ENCODE results near the gene GALNT10.

The GALNT10 gene

DNA sequence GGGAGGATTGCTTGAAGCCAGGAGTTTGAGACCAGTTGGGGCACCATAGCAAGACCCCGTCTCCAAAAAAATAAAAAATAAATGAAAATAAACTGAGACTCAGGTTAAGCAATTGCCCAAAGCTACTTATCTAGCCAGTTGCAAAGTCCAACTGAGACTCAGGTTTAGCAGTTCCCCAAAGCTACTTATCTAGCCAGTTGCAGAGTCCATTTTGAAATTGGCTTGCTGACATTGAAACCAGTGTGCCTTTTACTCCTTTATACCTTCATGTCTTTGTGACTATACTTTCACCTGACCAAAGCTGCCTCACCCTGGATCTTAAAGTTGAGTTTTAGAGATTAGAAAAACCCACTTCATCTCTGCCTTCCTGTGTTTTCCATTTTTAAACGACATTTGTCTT is 66.5 kb downstream of the GALNT10 start:
- ATAC-seq: no peak
- TF ChIP-seq ZNF565 (CRISPR knock-in tag; conservative IDR thresholded peaks at IDR 0.05; ENCODE audit: low read depth): no peak
- TF ChIP-seq TOX (CRISPR knock-in tag; IDR thresholded peaks at IDR 0.05; ENCODE audit: borderline replicate concordance): no peak
- TF ChIP-seq ZNF70 (CRISPR knock-in tag; IDR thresholded peaks at IDR 0.05): no peak

DNA sequence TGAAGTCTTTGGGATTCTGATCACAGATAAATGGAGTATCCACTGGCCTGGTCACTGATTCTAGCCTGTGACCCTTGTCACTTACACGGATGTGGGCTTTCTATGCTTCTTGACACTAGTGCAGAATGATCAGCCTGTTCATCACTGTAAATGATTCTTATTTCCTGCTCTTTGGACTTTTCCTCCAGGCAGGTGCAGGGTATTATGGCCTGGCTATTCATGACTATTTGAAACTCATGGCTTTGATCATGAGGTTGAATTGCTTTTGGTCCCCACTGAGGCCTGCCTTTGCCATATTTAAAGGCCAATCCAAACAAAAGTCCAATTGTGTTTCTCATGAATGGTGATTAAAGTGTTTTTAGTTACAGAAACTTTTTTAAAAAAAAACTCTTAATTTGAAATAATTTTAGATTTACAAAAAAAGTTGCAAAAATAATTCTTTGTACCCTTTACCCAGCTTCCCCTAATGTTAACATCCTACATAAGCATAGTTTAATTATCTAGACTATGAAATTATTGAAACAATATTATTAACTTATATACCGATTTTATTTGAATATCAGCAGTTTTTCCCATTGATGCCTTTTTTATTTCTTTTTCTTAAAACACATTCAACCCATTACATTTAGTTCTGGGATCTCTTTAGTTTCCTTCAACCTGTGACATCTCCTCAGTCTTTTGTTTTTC is 68.1 kb downstream of the GALNT10 start:
- no peak for ATAC-seq
- TF ChIP-seq, protein P1, sequence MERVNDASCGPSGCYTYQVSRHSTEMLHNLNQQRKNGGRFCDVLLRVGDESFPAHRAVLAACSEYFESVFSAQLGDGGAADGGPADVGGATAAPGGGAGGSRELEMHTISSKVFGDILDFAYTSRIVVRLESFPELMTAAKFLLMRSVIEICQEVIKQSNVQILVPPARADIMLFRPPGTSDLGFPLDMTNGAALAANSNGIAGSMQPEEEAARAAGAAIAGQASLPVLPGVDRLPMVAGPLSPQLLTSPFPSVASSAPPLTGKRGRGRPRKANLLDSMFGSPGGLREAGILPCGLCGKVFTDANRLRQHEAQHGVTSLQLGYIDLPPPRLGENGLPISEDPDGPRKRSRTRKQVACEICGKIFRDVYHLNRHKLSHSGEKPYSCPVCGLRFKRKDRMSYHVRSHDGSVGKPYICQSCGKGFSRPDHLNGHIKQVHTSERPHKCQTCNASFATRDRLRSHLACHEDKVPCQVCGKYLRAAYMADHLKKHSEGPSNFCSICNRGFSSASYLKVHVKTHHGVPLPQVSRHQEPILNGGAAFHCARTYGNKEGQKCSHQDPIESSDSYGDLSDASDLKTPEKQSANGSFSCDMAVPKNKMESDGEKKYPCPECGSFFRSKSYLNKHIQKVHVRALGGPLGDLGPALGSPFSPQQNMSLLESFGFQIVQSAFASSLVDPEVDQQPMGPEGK (CRISPR knock-in tag; IDR thresholded peaks at IDR 0.05; ENCODE audit: borderline replicate concordance): no peak
- TF ChIP-seq BACH2 (CRISPR knock-in tag; IDR thresholded peaks at IDR 0.05; ENCODE audit: borderline replicate concordance) (no peak), ZNF565 (CRISPR knock-in tag; conservative IDR thresholded peaks at IDR 0.05; ENCODE audit: low read depth) (no peak), ZC3H10 (CRISPR knock-in tag; IDR thresholded peaks at IDR 0.05) (no peak), ARNTL (CRISPR knock-in tag; IDR thresholded peaks at IDR 0.05; ENCODE audit: borderline replicate concordance, low read depth) (no peak), ESRRG (CRISPR knock-in tag; IDR thresholded peaks at IDR 0.05) (no peak), ZNF8 (CRISPR knock-in tag; IDR thresholded peaks at IDR 0.05) (no peak), ZFP30 (CRISPR knock-in tag; IDR thresholded peaks at IDR 0.05) (no peak), TOX (CRISPR knock-in tag; IDR thresholded peaks at IDR 0.05; ENCODE audit: borderline replicate concordance) (no peak), ZFP3 (CRISPR knock-in tag; IDR thresholded peaks at IDR 0.05) (no peak), RARB (CRISPR knock-in tag; IDR thresholded peaks at IDR 0.05) (no peak), TCF4 (CRISPR knock-in tag; IDR thresholded peaks at IDR 0.05; ENCODE audit: borderline replicate concordance) (no peak), PPARA (CRISPR knock-in tag; IDR thresholded peaks at IDR 0.05; ENCODE audit: borderline replicate concordance) (no peak)
- TF ChIP-seq, protein P2, sequence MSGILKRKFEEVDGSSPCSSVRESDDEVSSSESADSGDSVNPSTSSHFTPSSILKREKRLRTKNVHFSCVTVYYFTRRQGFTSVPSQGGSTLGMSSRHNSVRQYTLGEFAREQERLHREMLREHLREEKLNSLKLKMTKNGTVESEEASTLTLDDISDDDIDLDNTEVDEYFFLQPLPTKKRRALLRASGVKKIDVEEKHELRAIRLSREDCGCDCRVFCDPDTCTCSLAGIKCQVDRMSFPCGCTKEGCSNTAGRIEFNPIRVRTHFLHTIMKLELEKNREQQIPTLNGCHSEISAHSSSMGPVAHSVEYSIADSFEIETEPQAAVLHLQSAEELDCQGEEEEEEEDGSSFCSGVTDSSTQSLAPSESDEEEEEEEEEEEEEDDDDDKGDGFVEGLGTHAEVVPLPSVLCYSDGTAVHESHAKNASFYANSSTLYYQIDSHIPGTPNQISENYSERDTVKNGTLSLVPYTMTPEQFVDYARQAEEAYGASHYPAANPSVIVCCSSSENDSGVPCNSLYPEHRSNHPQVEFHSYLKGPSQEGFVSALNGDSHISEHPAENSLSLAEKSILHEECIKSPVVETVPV (CRISPR knock-in tag; IDR thresholded peaks at IDR 0.05): no peak
- TF ChIP-seq, protein P3, sequence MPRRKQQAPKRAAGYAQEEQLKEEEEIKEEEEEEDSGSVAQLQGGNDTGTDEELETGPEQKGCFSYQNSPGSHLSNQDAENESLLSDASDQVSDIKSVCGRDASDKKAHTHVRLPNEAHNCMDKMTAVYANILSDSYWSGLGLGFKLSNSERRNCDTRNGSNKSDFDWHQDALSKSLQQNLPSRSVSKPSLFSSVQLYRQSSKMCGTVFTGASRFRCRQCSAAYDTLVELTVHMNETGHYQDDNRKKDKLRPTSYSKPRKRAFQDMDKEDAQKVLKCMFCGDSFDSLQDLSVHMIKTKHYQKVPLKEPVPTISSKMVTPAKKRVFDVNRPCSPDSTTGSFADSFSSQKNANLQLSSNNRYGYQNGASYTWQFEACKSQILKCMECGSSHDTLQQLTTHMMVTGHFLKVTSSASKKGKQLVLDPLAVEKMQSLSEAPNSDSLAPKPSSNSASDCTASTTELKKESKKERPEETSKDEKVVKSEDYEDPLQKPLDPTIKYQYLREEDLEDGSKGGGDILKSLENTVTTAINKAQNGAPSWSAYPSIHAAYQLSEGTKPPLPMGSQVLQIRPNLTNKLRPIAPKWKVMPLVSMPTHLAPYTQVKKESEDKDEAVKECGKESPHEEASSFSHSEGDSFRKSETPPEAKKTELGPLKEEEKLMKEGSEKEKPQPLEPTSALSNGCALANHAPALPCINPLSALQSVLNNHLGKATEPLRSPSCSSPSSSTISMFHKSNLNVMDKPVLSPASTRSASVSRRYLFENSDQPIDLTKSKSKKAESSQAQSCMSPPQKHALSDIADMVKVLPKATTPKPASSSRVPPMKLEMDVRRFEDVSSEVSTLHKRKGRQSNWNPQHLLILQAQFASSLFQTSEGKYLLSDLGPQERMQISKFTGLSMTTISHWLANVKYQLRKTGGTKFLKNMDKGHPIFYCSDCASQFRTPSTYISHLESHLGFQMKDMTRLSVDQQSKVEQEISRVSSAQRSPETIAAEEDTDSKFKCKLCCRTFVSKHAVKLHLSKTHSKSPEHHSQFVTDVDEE (CRISPR knock-in tag; IDR thresholded peaks at IDR 0.05): no peak
- TF ChIP-seq, protein P4, sequence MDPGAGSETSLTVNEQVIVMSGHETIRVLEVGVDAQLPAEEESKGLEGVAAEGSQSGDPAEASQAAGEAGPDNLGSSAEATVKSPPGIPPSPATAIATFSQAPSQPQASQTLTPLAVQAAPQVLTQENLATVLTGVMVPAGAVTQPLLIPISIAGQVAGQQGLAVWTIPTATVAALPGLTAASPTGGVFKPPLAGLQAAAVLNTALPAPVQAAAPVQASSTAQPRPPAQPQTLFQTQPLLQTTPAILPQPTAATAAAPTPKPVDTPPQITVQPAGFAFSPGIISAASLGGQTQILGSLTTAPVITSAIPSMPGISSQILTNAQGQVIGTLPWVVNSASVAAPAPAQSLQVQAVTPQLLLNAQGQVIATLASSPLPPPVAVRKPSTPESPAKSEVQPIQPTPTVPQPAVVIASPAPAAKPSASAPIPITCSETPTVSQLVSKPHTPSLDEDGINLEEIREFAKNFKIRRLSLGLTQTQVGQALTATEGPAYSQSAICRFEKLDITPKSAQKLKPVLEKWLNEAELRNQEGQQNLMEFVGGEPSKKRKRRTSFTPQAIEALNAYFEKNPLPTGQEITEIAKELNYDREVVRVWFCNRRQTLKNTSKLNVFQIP (CRISPR knock-in tag; IDR thresholded peaks at IDR 0.05; ENCODE audit: borderline replicate concordance, low read depth): no peak
- TF ChIP-seq, protein P5, sequence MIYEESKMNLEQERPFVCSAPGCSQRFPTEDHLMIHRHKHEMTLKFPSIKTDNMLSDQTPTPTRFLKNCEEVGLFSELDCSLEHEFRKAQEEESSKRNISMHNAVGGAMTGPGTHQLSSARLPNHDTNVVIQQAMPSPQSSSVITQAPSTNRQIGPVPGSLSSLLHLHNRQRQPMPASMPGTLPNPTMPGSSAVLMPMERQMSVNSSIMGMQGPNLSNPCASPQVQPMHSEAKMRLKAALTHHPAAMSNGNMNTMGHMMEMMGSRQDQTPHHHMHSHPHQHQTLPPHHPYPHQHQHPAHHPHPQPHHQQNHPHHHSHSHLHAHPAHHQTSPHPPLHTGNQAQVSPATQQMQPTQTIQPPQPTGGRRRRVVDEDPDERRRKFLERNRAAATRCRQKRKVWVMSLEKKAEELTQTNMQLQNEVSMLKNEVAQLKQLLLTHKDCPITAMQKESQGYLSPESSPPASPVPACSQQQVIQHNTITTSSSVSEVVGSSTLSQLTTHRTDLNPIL (CRISPR knock-in tag; IDR thresholded peaks at IDR 0.05; ENCODE audit: low read depth): no peak

DNA sequence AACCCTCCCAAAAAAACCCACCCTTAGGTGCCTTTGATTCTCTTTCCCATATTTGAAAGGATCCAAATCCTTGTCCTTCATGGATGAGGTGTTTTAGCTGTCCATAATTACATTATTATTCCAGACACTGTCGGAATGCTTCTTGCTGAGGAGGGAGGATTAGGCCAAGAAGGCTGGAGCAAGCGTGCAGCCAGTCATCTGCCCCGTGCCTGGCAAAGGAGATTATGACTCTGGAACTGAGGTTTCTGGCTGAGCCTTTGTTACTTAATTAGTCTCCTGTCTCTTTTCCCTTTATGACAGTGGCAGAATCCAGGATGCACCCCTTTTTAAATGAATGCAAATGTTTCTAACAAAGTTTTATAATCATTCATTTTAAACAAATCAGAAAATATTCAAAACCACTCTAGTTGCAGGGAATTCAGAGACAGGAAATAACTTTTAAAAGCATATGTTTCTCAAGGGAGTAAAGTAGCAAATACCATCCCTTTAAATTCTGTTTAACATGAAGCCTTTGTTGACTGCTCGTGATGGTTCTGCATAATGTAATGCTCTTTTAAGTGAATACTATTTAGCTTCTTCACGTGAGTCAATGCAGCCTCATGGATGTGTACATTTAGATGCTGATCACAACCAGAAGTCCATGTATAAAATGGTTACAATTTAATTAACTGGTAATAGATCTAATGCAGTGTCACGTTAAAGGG is 69.8 kb downstream of the GALNT10 start:
- ATAC-seq: peak; percentile 93
- TF ChIP-seq ZNF8 (CRISPR knock-in tag; IDR thresholded peaks at IDR 0.05) (no peak), CSDC2 (CRISPR knock-in tag; IDR thresholded peaks at IDR 0.05) (no peak), ISL1 (CRISPR knock-in tag; IDR thresholded peaks at IDR 0.05) (no peak), TCF4 (CRISPR knock-in tag; IDR thresholded peaks at IDR 0.05; ENCODE audit: borderline replicate concordance) (no peak), SNAI2 (CRISPR knock-in tag; IDR thresholded peaks at IDR 0.05) (no peak), ESRRG (CRISPR knock-in tag; IDR thresholded peaks at IDR 0.05) (no peak), BACH2 (CRISPR knock-in tag; IDR thresholded peaks at IDR 0.05; ENCODE audit: borderline replicate concordance) (no peak), ZNF565 (CRISPR knock-in tag; conservative IDR thresholded peaks at IDR 0.05; ENCODE audit: low read depth) (no peak), ZFP30 (CRISPR knock-in tag; IDR thresholded peaks at IDR 0.05) (no peak), RARB (CRISPR knock-in tag; IDR thresholded peaks at IDR 0.05) (no peak), ZC3H10 (CRISPR knock-in tag; IDR thresholded peaks at IDR 0.05) (no peak), GLIS3 (CRISPR knock-in tag; IDR thresholded peaks at IDR 0.05) (no peak)
- TF ChIP-seq, protein P1 (CRISPR knock-in tag; IDR thresholded peaks at IDR 0.05; ENCODE audit: borderline replicate concordance): no peak
